Right lung (tissue), 5 donors: ENCODE data around the gene RRAD. TPM values are rescaled to one million over a fixed set of nuclear protein-coding genes. Genes with fewer than 3 reads are reported as not detected.
A peak's percentile ranks its signal among the peaks of the same experiment; 100 is the strongest.
"Not testable (repeated sequence)": the region's sequence is repeated elsewhere in the genome, so short reads cannot be mapped to it uniquely, and the experiment has no call there.

Source experiments
- DNase-seq, 2 donors: peaks; one replicate each; pipeline ENCODE4 v3.0.0-alpha.2; 2013
- polyA plus RNA-seq, 5 donors: library from polyadenylated mRNA; unstranded; fragments of 120-200 nt; gene quantifications; one replicate each; pipeline versions ENCODE4 v1.2.1 to v1.2.3, GENCODE V29; 2013; ENCODE audit warnings: inconsistent platforms in 1 of 5, low replicate concordance in 1 of 5; ENCODE audit not compliant: insufficient read length in 5 of 5, insufficient read depth in 1 of 5

RRAD gene
- polyA plus RNA-seq, 5 donors, result 6.7 to 10.7 (median 9.6) TPM

DNA sequence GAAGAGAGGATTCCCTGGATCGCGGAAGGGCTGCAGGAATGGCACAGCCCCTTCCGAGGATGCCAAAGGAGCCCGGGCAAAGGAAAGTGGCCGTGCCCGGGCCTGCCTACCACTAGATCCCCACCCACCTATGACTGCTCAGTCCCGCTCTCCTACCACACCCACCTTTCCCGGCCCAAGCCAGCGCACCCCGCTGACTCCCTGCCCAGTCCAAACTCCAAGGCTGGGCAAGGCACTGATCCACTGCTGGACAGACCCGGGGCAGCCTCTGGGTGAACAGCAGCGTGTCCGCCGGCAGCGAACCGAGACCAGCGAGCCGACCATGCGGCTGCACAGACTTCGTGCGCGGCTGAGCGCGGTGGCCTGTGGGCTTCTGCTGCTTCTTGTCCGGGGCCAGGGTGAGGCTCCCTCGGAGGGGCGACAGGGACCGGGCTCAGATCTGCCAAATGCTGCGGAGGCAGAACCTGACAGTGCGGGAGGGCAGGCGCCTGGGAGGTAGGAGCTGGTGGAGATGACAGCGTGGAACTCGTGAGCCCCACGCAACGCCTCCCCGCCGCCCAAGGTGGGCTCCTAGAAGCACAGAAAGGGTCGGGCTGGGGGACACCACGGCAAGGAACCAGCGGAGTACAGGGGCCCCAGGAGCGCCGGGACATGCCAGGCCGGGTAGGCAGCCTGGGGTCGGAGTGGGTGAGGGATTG, 10.1 kb upstream of the RRAD start, which contains the start of gene CES2:
TSS of gene CES2 (plus strand) at position 203 of the 698 bp plus-strand sequence. CDS start at position 323, 120 bp downstream.
- DNase-seq, result no peak

- not testable (repeated sequence) for DNase-seq
Measured at GRCh38 chr16:66934839-66935313, 9.5 kb upstream of the RRAD start.

- DNase-seq, result peak; percentile 92
Measured at GRCh38 chr16:66934138-66934838, 9.0 kb upstream of the RRAD start, which contains the start of gene CIAO2B. Gene CIAO2B (minus strand): TSS chr16:66934402. CDS start chr16:66934364, 38 bp downstream.

DNA sequence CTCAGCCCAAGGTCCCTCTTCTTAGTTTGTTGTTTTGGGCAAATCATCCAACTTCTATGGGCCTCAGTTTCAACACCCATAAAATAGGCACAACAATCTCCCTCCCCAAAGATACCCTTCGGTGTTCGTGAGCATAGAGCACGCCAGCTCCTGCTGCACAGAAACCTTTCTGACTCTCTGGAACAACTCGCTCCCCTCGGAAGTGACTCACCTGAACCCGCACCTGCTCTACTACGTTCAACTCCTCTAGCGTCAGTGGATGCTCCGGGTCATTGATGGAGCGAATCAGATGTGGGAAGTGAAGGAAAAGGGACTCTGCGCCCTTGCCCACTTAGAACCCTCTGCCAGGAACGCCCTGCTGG, 8.4 kb upstream of the RRAD start:
- DNase-seq, result no peak

DNA sequence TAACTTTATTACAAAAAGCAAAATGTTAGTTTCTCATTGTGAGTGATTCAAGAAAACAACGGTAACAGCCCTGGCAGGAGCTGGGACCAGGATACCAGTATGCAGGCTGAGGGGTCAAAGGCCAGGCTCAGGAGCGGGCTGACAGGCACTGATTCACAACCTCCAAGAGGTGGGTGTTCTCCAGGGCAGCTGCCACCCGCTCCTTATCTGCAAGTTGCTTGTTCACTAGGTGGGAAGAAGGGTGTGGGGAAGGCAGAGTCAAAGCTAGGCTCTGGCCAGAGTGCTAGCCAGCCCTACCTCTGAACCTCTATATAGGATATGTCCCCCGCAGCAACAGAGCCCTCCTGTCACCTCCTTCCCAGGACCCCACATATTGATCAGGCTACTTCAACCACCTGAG, 6.7 kb upstream of the RRAD start:
- DNase-seq, result no peak

- DNase-seq, result no peak
Measured at GRCh38 chr16:66931665-66932064, 6.3 kb upstream of the RRAD start.

- DNase-seq, result no peak
Measured at GRCh38 chr16:66930189-66930588, 4.9 kb upstream of the RRAD start.

GRCh38 chr16:66928702-66929388, 3.5 kb upstream of the RRAD start:
- no peak for DNase-seq

DNA sequence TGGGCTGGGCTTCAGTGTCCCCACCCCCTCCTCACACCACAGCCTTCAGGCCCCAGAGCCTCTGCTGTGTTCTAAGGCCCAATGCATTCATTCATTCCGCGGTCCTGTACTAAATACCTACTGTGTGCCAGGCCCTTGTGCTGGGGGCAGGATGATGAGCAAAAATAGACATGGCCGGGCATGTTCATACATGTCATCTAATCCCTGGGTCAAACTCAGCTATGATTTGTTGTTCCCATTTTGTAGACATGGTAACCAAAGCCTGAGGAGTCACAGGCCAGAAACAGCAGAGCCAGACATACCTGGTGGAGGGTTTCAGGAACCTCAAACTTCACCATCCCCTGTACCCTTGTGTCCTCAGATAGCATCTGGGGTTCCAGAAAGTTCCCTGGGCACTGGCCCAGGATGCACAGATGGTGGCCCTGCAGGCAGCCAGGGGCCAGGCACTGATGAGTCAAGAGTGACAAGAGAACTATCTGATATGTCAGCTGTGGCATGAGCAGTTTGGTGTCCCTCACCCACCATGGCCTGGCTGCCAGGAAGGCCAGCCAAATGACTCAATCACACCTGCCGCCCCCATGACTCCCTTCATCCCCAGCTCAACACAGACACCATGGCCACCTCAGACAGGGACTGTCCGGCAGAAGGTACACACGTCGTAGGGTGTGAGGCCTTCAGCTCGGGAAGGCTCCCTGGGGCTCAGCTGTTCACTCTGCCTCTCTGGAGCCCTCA, 2.7 kb upstream of the RRAD start:
- no peak for DNase-seq

DNA sequence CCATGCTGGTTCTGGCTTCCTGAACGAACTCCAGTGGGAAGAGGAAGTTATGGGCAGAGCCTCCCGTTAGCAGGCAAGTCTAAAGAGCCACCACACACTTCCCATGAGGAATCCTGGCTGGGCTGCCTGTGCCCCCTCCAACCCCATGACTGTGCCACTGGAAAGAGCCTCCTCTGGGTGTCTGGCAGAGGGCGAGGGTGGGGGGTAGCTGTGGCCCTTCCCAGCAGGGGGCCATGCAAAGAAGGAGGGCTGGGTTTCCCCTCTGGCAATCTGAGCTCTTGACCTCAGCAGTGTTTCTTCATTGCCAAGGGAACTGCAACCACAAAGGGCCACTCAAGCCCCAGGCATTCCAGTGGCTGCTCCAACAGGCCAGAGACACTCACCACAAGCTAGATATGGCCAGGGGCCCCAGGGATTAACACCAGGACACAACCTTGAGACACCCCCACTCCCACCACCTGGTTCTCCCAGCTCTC, 1.7 kb upstream of the RRAD start:
- peak in 1 of 2 donors; percentile 44 for DNase-seq

- DNase-seq, result no peak
Measured at GRCh38 chr16:66926171-66926947, 1.0 kb upstream of the RRAD start.

DNA sequence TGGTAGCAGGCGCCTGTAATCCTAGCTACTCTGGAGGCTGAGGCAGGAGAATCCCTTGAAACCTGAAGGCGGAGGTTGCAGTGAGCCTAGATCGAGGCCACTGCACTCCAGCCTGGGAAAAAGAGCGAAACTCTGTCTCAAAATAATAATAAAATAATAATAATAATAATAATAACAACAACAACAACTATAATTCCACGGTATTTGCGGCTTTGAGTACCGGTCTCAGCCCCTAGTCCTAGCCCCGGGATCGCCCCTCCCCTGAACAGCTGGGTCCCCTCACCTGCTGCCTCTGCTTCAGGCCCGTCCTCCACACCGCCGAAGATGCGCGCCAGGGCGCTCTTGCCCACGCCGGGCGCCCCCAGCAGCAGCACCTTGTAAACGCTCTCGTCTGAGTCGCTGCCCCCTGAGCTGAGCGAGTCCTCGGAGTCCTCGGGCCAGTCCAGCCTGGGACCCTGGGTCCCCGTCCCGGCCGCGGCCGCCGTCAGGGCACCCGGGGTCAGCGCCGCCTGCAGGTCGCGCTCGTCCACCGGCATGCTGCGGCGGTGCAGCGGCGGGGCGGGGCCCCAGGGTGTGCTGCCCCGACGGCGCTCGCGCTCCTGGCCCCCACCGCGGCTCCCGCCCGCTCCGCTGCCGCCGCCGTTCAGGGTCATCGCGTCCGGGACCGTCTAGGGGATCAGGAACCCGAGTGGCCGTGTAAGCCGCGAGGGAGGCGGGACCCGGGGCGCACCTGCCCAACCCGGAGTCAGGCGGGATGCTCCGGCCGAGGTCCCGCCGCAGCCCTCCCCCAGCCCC, 611 bp downstream of the RRAD start:
- no peak for DNase-seq

GRCh38 chr16:66923866-66924265, 1.5 kb downstream of the RRAD start:
- DNase-seq, result no peak

DNA sequence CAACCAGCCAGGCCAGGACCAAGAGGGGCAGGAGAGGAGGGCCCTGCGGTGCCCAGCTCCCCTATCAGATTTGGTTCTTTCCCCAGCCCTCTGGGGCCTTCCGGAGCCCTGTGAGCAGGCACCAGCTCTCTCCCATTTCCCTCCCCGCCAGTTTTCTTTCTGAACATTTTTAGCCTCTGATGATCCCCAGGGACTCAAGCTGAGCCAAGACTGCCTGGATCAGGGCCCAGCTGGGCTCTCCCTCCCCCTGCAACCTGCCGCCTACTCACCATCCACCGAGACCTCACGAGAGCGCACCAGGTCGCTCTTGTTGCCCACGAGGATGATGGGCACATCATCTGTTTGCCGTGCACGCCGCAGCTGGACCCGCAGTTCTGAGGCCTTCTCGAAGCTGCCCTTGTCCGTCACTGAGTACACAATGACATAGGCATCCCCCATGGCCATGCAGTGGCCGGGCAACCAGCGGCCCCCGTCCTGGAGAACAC, 2.0 kb downstream of the RRAD start:
- no peak for DNase-seq

DNA sequence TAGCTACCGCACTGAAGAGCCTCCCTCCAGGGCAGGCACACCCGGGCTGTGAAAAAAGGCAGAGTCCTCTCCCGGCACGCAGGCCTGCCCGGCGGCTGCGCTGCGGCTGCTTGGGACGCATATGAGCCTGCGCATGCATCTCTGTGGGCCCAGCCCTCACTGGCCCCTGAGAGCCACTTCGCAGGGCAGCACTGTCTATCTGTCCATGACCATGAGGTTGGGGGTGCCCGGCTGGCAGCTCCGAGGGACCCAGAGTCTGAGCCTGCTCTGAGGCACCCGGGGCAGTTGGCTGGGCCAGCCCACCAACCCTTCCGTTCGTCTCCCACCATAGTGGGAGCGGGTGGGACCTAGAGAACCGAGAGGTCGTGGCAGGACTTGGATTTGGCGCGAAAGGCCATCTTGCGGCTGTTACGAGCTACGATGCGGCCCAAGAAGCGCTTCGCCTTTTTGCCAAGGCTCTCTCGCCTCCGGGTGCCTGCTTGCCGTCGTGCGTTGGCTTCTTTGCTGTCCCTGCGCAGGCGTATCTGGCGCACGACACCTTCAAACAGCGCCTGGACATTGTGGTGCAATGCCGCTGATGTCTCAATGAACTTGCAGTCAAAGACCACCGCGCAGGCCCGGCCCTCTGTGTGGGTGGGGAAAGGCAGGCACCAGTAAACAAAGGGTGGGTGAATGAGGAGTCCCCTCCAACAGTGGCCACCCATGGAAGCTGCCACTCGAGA, 3.4 kb downstream of the RRAD start:
- no peak for DNase-seq

DNA sequence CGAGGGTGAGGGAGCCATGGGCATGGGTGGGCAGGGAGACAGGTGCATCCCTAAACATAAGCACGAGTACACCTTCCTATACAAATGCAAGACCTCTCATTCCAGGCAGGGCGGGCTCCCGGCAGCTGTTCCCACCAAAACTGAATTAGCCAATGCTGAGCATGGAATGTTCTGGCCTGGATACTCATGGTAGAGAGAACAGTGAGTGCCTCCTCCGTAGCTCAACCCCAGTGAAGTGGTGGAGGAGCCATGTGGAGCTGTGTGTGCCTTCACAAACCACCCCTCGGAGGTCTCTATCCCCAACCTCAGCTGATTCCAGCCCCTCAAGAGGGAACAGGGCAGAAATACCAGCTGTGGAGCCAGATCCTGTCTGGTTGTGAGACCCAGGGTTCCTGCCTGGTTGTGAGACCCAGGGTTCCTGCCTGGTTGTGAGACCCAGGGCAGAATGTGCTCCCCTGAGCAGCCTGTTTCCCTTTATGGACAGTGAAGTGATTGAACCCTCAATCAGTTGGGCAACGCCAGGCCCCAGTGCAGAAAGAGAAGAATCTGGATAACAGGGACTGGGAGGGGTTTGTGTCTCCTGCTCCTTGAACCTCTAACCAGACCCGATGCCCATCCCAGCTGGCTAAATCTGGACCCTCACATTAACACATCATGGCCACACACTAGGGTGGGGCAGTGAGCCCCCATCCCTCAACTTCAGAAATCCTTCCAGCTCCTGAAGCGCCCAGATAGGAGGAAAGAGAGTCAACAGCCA, 4.2 kb downstream of the RRAD start:
- DNase-seq, result no peak

DNA sequence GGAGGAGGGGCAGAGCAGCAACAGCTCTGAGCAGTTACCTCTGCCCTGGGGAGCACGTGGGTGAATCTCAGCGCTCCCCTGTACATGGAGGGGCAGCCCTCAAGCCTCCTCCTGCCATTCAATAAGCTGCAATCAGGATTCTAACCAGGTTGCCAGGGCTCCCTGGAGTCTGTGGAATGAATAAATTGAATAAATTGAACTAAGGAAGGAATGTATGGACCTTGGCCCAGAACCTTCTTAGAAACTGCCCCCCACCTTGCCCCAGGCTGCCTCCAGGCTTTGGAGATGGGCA, 5.1 kb downstream of the RRAD start:
- DNase-seq, result no peak

GRCh38 chr16:66919569-66920298, 5.6 kb downstream of the RRAD start:
- no peak for DNase-seq
